Umbilical cord (tissue), 2 donors: ENCODE data around the gene FERMT3. TPM values are rescaled to one million over a fixed set of nuclear protein-coding genes. Genes with fewer than 3 reads are reported as not detected.
"Not testable (repeated sequence)": the region's sequence is repeated elsewhere in the genome, so short reads cannot be mapped to it uniquely, and the experiment has no call there.

Source experiments
- DNase-seq: peaks from one replicate; pipeline ENCODE4 v3.0.0-alpha.2; 2015; ENCODE audit warnings: low spot score
- total RNA-seq: library from RNA; depleted of rRNA; stranded (reverse); fragments of >200 nt; gene quantifications from one replicate; pipeline ENCODE4 v1.2.3, GENCODE V29; 2014; ENCODE audit warnings: low replicate concordance; ENCODE audit not compliant: insufficient read depth

FERMT3 gene
- total RNA-seq: 14.2 TPM

- no peak for DNase-seq
These were observed at the start of gene FERMT3 for GRCh38 chr11:64206457-64207255. TSS of gene FERMT3 (plus strand) at chr11:64206721. CDS start at chr11:64207365, 644 bp downstream.

DNA sequence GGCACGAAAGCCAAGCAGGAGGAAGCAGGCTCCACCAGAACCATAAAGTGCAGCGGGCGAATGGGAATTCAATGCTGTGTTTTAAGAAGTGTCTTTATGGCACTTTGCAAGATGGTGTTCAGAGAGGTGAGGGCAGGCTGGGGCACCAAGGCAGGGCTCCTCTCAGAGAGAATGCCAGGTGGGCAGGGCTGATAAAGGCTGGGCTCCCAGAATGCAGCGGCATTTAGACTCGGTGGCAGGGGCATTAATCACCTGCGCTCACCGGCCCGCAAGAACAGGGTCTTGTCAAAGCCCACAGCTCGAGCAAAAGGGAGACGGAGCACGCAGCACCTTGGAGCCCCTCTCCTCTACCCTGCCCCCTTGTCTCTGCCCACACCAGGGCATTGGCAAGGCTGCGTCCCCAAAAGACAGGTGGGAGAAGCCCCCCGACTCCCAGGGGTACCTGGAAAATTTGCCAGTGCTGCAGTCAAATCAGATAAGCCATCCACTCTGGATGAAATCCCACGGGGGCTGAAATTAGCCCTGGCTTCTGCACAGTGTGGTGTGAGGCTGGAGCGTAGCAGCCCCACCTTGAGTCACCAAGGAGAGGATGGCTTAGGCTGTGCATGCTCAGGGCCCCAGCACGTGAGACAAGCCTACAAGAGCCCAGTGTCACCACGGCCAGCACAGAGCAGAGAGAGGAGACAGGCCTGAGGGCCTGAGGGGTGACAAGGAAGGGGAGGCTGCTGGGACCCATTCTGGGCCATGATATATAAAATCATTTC lies 48.7 kb upstream of the FERMT3 start:
- no peak for DNase-seq

- DNase-seq: no peak
These were observed 45.5 kb upstream of the FERMT3 start for GRCh38 chr11:64161037-64161436.

DNA sequence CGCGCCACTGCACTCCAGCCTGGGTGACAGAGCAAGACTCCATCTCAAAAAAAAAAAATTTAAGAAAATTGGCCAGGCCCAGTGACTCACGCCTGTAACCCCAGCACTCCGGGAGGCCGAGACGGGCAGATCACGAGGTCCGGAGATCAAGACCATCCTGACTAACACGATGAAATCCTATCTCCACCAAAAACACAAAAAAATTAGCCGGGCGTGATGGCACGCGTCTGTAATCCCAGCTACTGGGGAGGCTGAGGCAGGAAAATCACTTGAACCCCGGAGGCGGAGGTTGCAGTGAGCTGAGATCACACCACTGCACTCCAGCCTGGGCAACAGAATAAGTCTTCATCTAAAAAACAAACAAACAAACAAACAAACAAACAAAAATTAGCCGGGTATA lies 43.8 kb upstream of the FERMT3 start:
- not testable (repeated sequence) for DNase-seq

DNA sequence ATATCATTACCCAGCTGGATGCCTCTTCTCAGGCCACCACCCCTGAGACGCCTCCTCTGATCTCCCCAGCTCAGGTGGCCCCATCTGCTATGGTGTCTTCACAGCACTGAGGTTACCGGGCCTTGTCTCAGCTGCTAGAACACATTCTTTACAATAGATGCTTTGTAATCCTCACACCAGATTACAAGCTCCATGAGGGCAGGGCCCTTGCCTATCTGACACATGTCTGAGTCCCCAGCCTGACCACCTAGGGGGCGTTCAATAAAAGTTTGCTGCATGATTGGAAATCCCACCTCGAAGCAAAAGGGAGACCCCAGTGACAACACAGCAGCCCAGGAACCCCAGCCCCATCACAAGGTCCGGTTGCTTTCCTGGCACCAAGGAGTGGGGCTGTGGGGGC lies 42.6 kb upstream of the FERMT3 start:
- DNase-seq: no peak

- no peak for DNase-seq
These were observed 41.9 kb upstream of the FERMT3 start for GRCh38 chr11:64164392-64165312.

- DNase-seq: no peak
These were observed 41.1 kb upstream of the FERMT3 start for GRCh38 chr11:64165481-64165841.

DNA sequence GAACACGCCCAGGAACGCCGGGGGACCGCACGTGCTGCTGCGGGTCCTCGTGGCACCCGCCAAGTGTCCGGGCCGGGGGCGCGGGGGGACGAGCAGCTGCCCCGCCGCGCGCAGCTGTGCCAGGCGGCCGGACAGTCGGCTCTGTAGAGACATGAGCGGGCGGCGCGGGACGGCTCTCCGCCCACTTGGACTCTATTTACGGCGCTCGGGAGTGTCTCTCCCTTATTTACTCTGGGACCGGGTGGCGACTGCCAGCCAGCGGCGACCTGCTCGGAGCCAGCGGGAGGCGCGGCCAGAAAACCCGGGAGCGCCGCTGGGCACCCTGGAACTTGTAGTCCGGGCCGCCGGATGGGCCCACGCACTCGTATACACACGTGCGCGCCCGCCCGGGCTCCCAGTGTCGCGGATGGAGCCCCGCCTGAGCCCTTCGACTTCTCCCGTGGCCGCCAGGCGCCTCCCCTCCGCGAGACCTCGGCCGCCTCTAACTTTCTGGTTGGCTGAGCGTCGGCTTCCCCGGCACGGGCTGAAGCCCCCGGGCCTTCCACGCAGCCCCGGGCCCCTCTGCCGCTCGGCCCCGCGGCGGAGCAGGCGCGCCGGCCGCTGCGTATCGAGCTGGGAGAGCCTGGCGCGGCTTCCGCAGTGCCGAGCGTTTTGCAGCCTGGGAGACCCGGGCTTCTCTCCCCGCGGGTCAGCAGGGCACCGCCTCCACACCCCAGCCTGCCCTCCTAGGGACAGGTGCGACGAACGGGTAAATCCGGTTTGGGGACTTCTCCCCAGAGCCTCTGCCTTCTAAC lies 40.5 kb upstream of the FERMT3 start, which contains the start of gene MACROD1:
Gene MACROD1 (minus strand): TSS at position 272 of the 794 bp plus-strand sequence. CDS start 119 bp downstream, at position 153.
- peak; percentile 65 for DNase-seq

GRCh38 chr11:64170419-64170818 lies 36.1 kb upstream of the FERMT3 start:
- DNase-seq: no peak

- DNase-seq: no peak
These were observed 32.7 kb upstream of the FERMT3 start for GRCh38 chr11:64173616-64174355.

- DNase-seq: no peak
These were observed 29.8 kb upstream of the FERMT3 start for GRCh38 chr11:64176751-64177150.

DNA sequence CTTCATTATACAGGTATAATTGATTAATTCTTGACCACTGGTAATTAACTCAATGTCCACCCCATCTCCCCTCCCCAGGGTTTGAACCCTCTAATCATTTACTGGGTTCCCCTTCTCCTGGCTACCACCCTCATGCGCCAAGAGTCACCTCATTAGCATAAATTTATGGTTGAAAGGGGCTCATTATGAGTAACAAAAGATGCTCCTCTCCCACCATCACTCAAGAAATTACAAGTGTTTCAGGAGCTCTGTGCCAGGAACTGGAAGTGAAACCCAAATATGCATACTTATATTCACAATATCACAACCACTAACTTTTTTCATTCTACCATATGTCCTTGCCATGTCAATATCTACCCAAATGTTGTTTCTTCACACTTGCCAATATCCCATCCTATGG lies 28.3 kb upstream of the FERMT3 start:
- DNase-seq: no peak

DNA sequence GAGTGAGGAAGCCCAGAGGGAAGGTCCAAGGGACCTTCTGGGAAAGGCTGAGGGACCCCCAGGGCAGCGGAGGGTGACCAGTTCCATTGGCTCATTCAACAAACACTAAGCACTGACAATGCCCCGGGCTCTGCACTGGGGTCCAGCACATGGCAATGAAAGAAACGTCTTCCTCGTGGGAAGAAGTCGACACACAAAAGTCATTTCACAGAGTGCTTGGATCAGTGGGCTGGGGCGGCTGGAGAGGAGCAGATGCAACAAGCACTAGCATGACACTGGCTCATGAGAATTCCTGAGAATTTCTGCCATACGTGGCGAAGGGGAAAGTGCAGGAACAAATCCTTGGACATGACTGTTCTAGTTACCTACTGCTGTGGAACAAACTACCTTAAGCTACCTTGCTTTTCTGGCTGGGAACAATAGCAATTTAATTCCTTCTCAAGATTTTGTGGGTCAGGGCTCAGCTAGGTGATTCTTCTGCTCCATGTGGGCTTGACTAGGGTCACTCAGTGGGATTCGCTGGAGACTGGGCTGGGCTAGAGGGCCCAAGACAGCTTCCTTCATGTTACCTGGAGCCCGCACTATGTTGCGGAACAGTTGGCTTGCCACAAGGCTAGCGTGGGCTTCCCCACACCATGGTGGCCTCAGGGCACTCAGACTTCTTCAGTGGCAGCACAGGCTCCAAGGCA lies 27.4 kb upstream of the FERMT3 start:
- DNase-seq: no peak

GRCh38 chr11:64180891-64181290 lies 25.6 kb upstream of the FERMT3 start:
- DNase-seq: peak; percentile 64

GRCh38 chr11:64181506-64182411 lies 24.8 kb upstream of the FERMT3 start:
- DNase-seq: peak; percentile 97

DNA sequence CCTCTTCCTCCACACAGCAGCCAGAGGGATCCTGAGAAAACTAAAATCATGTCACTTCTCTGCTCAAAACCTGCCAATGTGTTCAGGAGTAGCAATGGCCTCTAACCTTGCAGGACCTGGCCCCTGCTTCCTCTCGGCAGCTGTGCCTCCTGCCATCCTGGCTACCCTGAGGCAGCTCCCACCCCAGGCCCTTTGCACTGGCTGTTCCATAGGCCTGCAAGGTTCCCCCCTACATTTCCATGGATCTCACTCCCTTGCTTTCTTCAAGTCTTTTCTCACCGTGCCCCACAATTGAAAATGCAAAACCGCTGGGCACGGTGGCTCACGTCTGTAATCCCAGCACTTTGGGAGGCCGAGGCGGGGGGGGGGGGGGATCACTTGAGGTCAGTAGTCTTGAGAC lies 22.6 kb upstream of the FERMT3 start:
- no peak for DNase-seq

- peak; percentile 82 for DNase-seq
These were observed 21.3 kb upstream of the FERMT3 start for GRCh38 chr11:64185175-64185692.
